GM23338 (cell line): Measurements from ENCODE around the gene CFAP53.

Experiments used
- CREB1 ChIP-seq: fragments of 250-450 bp; sonication (Bioruptor Pico); IDR thresholded peaks from 2 replicates; pipeline ENCODE4 v1.5.0; 2020; ENCODE audit warnings: low read depth, mild to moderate bottlenecking, moderate library complexity
- EZH2 ChIP-seq: fragments of 200-600 bp; sonication (generic); IDR thresholded peaks from one replicate; pipeline ENCODE4 v1.8.0; 2017; ENCODE audit warnings: antibody characterized with exemption, mild to moderate bottlenecking, low read depth; ENCODE audit not compliant: unreplicated experiment
- JUNB ChIP-seq: IDR thresholded peaks from one replicate; pipeline ENCODE4 v1.6.1; 2016; ENCODE audit warnings: antibody characterized with exemption; ENCODE audit not compliant: unreplicated experiment
- NANOG ChIP-seq: IDR thresholded peaks from 2 replicates; pipeline ENCODE4 v1.6.1; 2016; ENCODE audit warnings: antibody characterized with exemption, borderline replicate concordance
- ZNF331 ChIP-seq: fragments of 250-450 bp; sonication (Bioruptor Pico); IDR thresholded peaks from 2 replicates; pipeline ENCODE4 v1.5.0; 2020; ENCODE audit warnings: low read depth, mild to moderate bottlenecking, moderate library complexity
- TF ChIP-seq, protein P1 (sequence below), 2 experiments: fragments of 200-600 bp in 1 of 2; sonication (generic) in 1 of 2; conservative IDR thresholded peaks; 2 replicates each; pipeline versions ENCODE4 v1.5.1 to v1.6.1; 2016 to 2017; ENCODE audit warnings: antibody characterized with exemption in 2 of 2, low read depth in 2 of 2, mild to moderate bottlenecking in 2 of 2, moderate library complexity in 1 of 2
- TF ChIP-seq, protein P2 (sequence below): IDR thresholded peaks from one replicate; pipeline ENCODE4 v1.6.1; 2018; ENCODE audit warnings: antibody characterized with exemption; ENCODE audit not compliant: unreplicated experiment

GRCh38 chr18:50281972-50282520 lies 15.8 kb upstream of the CFAP53 start:
- TF ChIP-seq, protein P1, sequence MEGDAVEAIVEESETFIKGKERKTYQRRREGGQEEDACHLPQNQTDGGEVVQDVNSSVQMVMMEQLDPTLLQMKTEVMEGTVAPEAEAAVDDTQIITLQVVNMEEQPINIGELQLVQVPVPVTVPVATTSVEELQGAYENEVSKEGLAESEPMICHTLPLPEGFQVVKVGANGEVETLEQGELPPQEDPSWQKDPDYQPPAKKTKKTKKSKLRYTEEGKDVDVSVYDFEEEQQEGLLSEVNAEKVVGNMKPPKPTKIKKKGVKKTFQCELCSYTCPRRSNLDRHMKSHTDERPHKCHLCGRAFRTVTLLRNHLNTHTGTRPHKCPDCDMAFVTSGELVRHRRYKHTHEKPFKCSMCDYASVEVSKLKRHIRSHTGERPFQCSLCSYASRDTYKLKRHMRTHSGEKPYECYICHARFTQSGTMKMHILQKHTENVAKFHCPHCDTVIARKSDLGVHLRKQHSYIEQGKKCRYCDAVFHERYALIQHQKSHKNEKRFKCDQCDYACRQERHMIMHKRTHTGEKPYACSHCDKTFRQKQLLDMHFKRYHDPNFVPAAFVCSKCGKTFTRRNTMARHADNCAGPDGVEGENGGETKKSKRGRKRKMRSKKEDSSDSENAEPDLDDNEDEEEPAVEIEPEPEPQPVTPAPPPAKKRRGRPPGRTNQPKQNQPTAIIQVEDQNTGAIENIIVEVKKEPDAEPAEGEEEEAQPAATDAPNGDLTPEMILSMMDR (conservative IDR thresholded peaks at IDR 0.05; ENCODE audit: low read depth in 2 of 2) = no peak
- TF ChIP-seq NANOG (no peak), JUNB (no peak), ZNF331 (CRISPR knock-in tag) (no peak), EZH2 (no peak), CREB1 (CRISPR knock-in tag) (no peak)
- TF ChIP-seq, protein P2, sequence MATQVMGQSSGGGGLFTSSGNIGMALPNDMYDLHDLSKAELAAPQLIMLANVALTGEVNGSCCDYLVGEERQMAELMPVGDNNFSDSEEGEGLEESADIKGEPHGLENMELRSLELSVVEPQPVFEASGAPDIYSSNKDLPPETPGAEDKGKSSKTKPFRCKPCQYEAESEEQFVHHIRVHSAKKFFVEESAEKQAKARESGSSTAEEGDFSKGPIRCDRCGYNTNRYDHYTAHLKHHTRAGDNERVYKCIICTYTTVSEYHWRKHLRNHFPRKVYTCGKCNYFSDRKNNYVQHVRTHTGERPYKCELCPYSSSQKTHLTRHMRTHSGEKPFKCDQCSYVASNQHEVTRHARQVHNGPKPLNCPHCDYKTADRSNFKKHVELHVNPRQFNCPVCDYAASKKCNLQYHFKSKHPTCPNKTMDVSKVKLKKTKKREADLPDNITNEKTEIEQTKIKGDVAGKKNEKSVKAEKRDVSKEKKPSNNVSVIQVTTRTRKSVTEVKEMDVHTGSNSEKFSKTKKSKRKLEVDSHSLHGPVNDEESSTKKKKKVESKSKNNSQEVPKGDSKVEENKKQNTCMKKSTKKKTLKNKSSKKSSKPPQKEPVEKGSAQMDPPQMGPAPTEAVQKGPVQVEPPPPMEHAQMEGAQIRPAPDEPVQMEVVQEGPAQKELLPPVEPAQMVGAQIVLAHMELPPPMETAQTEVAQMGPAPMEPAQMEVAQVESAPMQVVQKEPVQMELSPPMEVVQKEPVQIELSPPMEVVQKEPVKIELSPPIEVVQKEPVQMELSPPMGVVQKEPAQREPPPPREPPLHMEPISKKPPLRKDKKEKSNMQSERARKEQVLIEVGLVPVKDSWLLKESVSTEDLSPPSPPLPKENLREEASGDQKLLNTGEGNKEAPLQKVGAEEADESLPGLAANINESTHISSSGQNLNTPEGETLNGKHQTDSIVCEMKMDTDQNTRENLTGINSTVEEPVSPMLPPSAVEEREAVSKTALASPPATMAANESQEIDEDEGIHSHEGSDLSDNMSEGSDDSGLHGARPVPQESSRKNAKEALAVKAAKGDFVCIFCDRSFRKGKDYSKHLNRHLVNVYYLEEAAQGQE = no peak
